B cell (primary cell): Measurements from ENCODE around the gene COPS8. TPM values are rescaled to one million over a fixed set of nuclear protein-coding genes. Genes with fewer than 3 reads are reported as not detected.

ENCODE experiments used
- ATAC-seq: fragments of 200-7000 bp; cut with Tn5 transposase; one replicate; pipeline ENCODE4 v1.10.0; 2021; ENCODE audit warnings: low read depth, mild to moderate bottlenecking, moderate number of reproducible peaks, moderate library complexity
- CTCF ChIA-PET: fragments of 350-600 bp; sonication (Branson Sonifier 250); formaldehyde crosslinking; loops from one replicate; lab custom pipeline; 2021; ENCODE audit warnings: antibody characterized with exemption, inconsistent platforms; lab: Charles Lee
- POLR2A ChIA-PET: fragments of 350-600 bp; sonication (Branson Sonifier 250); formaldehyde crosslinking; loops from one replicate; lab custom pipeline; 2021; ENCODE audit warnings: antibody characterized with exemption; lab: Charles Lee
- DNase-seq: peaks from one replicate; pipeline ENCODE4 v3.0.0; 2013
- H2AFZ ChIP-seq: 2 replicates; pipeline ENCODE4 v1.6.1; 2012; ENCODE audit warnings: mild to moderate bottlenecking, low read depth, low read length; ENCODE audit not compliant: insufficient read depth, poor library complexity, severe bottlenecking
- H3K27ac ChIP-seq, 2 donors: 1 replicate in 1 of 2; 2 replicates in 1 of 2; pipeline ENCODE4 v1.5.1; 2012 to 2013; ENCODE audit warnings: low read length in 2 of 2, mild to moderate bottlenecking in 2 of 2, moderate library complexity in 1 of 2
- H3K27me3 ChIP-seq, 4 experiments: fragments of 200-600 bp in 1 of 4; sonication (generic) in 1 of 4; replicated peaks in 1 of 4; 1 replicate in 2 of 4; 2 replicates in 2 of 4; pipeline versions ENCODE4 v1.6.1 to v1.7.0; 2013 to 2016; ENCODE audit warnings: low read length in 3 of 4, mild to moderate bottlenecking in 2 of 4, mixed read lengths in 1 of 4, moderate library complexity in 1 of 4; ENCODE audit not compliant: insufficient read depth in 4 of 4, control insufficient read depth in 3 of 4; ENCODE audit errors: control extremely low read depth in 1 of 4
- H3K36me3 ChIP-seq, 2 experiments: replicated peaks in 1 of 2; 1 replicate in 1 of 2; 2 replicates in 1 of 2; pipeline versions ENCODE4 v1.6.1 to v1.7.1; 2013; ENCODE audit warnings: low read length in 1 of 2; ENCODE audit not compliant: insufficient read depth in 2 of 2, control insufficient read depth in 1 of 2; ENCODE audit errors: control extremely low read depth in 1 of 2, extremely low read depth in 1 of 2
- H3K4me1 ChIP-seq, 2 donors: fragments of 200-600 bp in 1 of 2; sonication (generic) in 1 of 2; 1 replicate in 1 of 2; 2 replicates in 1 of 2; pipeline versions ENCODE4 v1.5.1 to v1.6.1; 2013 to 2017; ENCODE audit warnings: low read length in 2 of 2; ENCODE audit not compliant: control insufficient read depth in 2 of 2, insufficient read depth in 2 of 2
- H3K4me2 ChIP-seq: replicated peaks from 2 replicates; pipeline ENCODE3; 2012; ENCODE audit warnings: mild to moderate bottlenecking, low read depth, low read length; ENCODE audit not compliant: poor library complexity, severe bottlenecking
- H3K4me3 ChIP-seq, 5 experiments: fragments of 200-600 bp in 1 of 5; sonication (generic) in 1 of 5; 1 replicate in 3 of 5; 2 replicates in 2 of 5; pipeline versions ENCODE4 v1.5.1 to v1.7.0; 2011 to 2016; ENCODE audit warnings: low read length in 4 of 5, mild to moderate bottlenecking in 4 of 5, low read depth in 2 of 5, control low read depth in 1 of 5, moderate library complexity in 1 of 5; ENCODE audit not compliant: insufficient read depth in 1 of 5; ENCODE audit errors: control extremely low read depth in 1 of 5, extremely low read depth in 1 of 5
- H3K79me2 ChIP-seq: fragments of 200-600 bp; sonication (generic); one replicate; pipeline ENCODE4 v1.6.0; 2016; ENCODE audit warnings: low read length; ENCODE audit not compliant: control insufficient read depth, insufficient read depth
- H3K9ac ChIP-seq: fragments of 200-600 bp; sonication (generic); 2 replicates; pipeline ENCODE4 v1.6.1; 2017; ENCODE audit warnings: mild to moderate bottlenecking, low read length, moderate library complexity
- H3K9me3 ChIP-seq, 3 donors: one replicate each; pipeline versions ENCODE4 v1.6.1 to v1.7.1; 2013; ENCODE audit warnings: low read length in 2 of 3; ENCODE audit not compliant: control insufficient read depth in 2 of 3, insufficient read depth in 1 of 3; ENCODE audit errors: control extremely low read depth in 1 of 3
- H4K20me1 ChIP-seq: 2 replicates; pipeline ENCODE4 v1.6.0; 2012; ENCODE audit warnings: mild to moderate bottlenecking, low read length; ENCODE audit not compliant: insufficient read depth, control insufficient read depth, poor library complexity, severe bottlenecking
- H3K27ac Mint-ChIP-seq: one replicate; pipeline ENCODE4 v1.8.0; 2021; ENCODE audit warnings: mixed read lengths
- H3K27me3 Mint-ChIP-seq: one replicate; pipeline ENCODE4 v1.8.0; 2021; ENCODE audit warnings: mixed read lengths
- H3K4me1 Mint-ChIP-seq: one replicate; pipeline ENCODE4 v1.8.0; 2021; ENCODE audit warnings: mixed read lengths
- H3K4me3 Mint-ChIP-seq: one replicate; pipeline ENCODE4 v1.8.0; 2021; ENCODE audit warnings: mixed read lengths
- H3K9me3 Mint-ChIP-seq: one replicate; pipeline ENCODE4 v1.8.0; 2022; ENCODE audit warnings: mixed read lengths; ENCODE audit not compliant: insufficient read depth
- EZH2 ChIP-seq: IDR thresholded peaks from 2 replicates; pipeline ENCODE4 v1.6.1; 2012; ENCODE audit warnings: borderline replicate concordance, low read depth, mild to moderate bottlenecking, moderate library complexity, low read length; ENCODE audit not compliant: insufficient read depth, poor library complexity, severe bottlenecking
- WGBS: methylation state at CpG from one replicate; pipeline ENCODE4 v1.1.5; 2013; ENCODE audit warnings: missing lambda C conversion rate; ENCODE audit not compliant: insufficient coverage; 5-methylcytosine and 5-hydroxymethylcytosine counted together
- intact Hi-C: fragments of 100-400 bp; cut with micrococcal nuclease; formaldehyde crosslinking; loops from one replicate; pipeline ENCODE4 v1.10.0; 2022
- polyA plus RNA-seq: library from polyadenylated mRNA; depleted of rRNA; stranded (reverse); fragments of >200 nt; gene quantifications from 2 replicates; pipeline ENCODE4 v1.2.3, GENCODE V29; 2012
- total RNA-seq, 2 donors: library from RNA; stranded (reverse); fragments of 120-200 nt in 1 of 2; gene quantifications; 1 replicate in 1 of 2; 2 replicates in 1 of 2; pipeline versions ENCODE4 v1.2.3 to v1.2.4, GENCODE V29; 2013 to 2022
- TF ChIP-seq, protein P1 (sequence below): fragments of 200-600 bp; IDR thresholded peaks from one replicate; pipeline ENCODE4 v1.8.0; 2022; ENCODE audit warnings: antibody characterized with exemption, mild to moderate bottlenecking

The COPS8 gene
- total and polyA plus RNA-seq, 2 donors (not counting 1 experiment from before 2014, with no cell fraction given), result 21.7 to 34.2 TPM

DNA sequence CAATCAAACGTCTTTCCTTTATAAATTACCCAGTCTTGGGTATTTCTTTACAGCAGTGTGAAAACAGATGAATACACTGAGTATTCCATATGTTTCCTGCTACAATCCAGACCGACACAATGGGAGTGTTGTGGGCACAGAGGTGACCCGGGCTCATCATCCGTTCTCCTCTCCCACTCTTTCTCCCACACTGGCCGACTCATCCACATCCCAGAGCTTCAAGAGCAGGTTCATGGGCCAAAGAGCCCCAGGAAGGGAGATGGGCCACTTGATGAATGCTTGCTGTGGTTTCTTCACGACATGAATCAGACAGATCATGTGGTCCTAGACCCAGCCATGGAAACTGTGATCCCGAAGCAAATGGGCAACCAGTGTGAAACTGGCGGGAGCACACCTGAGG is 4.1 kb upstream of the COPS8 start:
- H3K9ac ChIP-seq, result no peak overlapping the region
- no peaks in the 10 kb centered on the region for H3K9me3 Mint-ChIP-seq
- H3K4me3 Mint-ChIP-seq, result no peak overlapping the region
- H3K4me1 ChIP-seq, result peaks cover 11% of the 10 kb centered on the region in 2 donors
- no peak overlapping the region for H3K27ac Mint-ChIP-seq
- H4K20me1 ChIP-seq, result no peaks in the 10 kb centered on the region
- WGBS, result 82% methylated on average over 1 of the region's 8 CpGs
- H3K4me1 Mint-ChIP-seq, result peaks cover 13% of the 10 kb centered on the region
- H3K4me2 ChIP-seq, result no peak overlapping the region
- H3K9me3 ChIP-seq, result no peaks in the 10 kb centered on the region
- no peak overlapping the region for H3K4me3 ChIP-seq
- H3K79me2 ChIP-seq, result peaks cover 10% of the 10 kb centered on the region
- no peak for DNase-seq
- TF ChIP-seq, protein P1, sequence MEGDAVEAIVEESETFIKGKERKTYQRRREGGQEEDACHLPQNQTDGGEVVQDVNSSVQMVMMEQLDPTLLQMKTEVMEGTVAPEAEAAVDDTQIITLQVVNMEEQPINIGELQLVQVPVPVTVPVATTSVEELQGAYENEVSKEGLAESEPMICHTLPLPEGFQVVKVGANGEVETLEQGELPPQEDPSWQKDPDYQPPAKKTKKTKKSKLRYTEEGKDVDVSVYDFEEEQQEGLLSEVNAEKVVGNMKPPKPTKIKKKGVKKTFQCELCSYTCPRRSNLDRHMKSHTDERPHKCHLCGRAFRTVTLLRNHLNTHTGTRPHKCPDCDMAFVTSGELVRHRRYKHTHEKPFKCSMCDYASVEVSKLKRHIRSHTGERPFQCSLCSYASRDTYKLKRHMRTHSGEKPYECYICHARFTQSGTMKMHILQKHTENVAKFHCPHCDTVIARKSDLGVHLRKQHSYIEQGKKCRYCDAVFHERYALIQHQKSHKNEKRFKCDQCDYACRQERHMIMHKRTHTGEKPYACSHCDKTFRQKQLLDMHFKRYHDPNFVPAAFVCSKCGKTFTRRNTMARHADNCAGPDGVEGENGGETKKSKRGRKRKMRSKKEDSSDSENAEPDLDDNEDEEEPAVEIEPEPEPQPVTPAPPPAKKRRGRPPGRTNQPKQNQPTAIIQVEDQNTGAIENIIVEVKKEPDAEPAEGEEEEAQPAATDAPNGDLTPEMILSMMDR, result no peak
- TF ChIP-seq EZH2, result no peak
- no peak overlapping the region for H3K27ac ChIP-seq
- H3K36me3 ChIP-seq, result no peaks in the 10 kb centered on the region
- intact Hi-C loops, result loop anchor here (10.0 kb wide), 2 partner anchors 517 to 883 kb away; partner anchors contain the start of genes ACKR3 and UBE2F
- no peak for ATAC-seq
- no peaks in the 10 kb centered on the region for H3K27me3 ChIP-seq
- no peak overlapping the region for H2AFZ ChIP-seq
- ChIA-PET POLR2A (no interaction called here), CTCF (no interaction called here)
- H3K27me3 Mint-ChIP-seq, result no peaks in the 10 kb centered on the region

DNA sequence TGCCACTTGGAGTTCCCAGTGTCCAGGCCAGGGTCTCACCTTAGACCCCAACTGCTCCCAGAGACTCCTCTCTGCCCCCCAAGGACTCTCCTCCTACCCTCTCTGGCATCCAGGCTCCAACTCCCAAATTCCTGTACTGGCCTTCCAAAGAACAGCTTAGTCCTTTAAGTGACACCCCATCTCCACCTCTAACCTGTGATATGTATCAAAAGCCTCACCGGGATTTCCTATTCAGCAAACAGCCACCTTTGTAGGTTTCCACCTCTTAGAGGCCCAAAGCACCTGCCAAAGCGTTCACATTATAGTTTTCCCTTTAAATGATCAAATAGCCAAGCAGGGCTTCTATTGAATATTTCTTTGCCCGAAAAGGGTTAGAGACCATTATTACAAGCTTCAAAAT is 2.7 kb upstream of the COPS8 start:
- no peaks in the 10 kb centered on the region for H3K27me3 ChIP-seq
- Mint-ChIP-seq H3K27me3 (no peaks in the 10 kb centered on the region), H3K9me3 (no peaks in the 10 kb centered on the region), H3K4me1 (peaks cover 14% of the 10 kb centered on the region), H3K27ac (no peak overlapping the region), H3K4me3 (no peak overlapping the region)
- H3K9me3 ChIP-seq, result no peaks in the 10 kb centered on the region
- H3K9ac ChIP-seq, result no peak overlapping the region
- CTCF ChIA-PET, result interaction anchor here (1.2 kb wide), 1 partner anchor 513 kb away, joined by 4 read pairs; the partner anchor contains the start of gene ACKR3
- DNase-seq, result no peak
- no peak overlapping the region for H3K27ac ChIP-seq
- H3K4me1 ChIP-seq, result peaks cover 11 to 12% of the 10 kb centered on the region in 2 donors
- POLR2A ChIA-PET, result no interaction called here
- no peaks in the 10 kb centered on the region for H4K20me1 ChIP-seq
- H3K79me2 ChIP-seq, result peaks cover 22% of the 10 kb centered on the region
- H3K4me2 ChIP-seq, result no peak overlapping the region
- intact Hi-C loops, result loop anchor here (10.0 kb wide), 2 partner anchors 518 to 882 kb away; partner anchors contain the start of genes ACKR3 and UBE2F
- H3K4me3 ChIP-seq, result no peak overlapping the region
- 100% methylated on average over 3 of the region's 3 CpGs for WGBS
- no peak for ATAC-seq
- H3K36me3 ChIP-seq, result no peaks in the 10 kb centered on the region
- H2AFZ ChIP-seq, result no peak overlapping the region
- no peak for TF ChIP-seq EZH2
- TF ChIP-seq, protein P1, result no peak
